NCI-H2196 treated with DMSO at 0.1 percent for 48 hours (cell line): ENCODE results near the gene C9orf85.
"Not testable (repeated sequence)": the region's sequence is repeated elsewhere in the genome, so short reads cannot be mapped to it uniquely, and the experiment has no call there.

Source experiments
- DNase-seq: peaks from one replicate; lab custom pipeline; 2025; ENCODE audit not compliant: unreplicated experiment; lab: John Stamatoyannopoulos, UW

The C9orf85 gene

DNA sequence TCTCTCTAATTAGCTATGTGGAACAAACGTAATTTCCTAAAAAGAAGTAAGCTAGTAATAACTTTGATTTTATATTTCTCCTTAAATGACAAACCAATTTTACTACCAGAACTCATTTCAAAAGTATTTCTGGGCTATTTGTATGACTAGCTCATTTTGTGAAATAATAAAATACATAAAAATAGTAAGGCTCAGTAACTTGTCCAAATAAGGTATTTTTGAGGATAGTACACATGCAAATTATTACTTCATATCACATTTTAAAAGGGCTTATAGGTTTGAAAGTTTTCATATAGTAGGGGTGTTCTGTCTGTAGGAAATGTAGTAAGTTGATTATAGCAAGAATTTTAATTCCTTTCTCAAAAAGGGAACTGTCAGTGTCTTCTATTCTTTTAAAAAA, 26.5 kb downstream of the C9orf85 start:
- DNase-seq: no peak

DNA sequence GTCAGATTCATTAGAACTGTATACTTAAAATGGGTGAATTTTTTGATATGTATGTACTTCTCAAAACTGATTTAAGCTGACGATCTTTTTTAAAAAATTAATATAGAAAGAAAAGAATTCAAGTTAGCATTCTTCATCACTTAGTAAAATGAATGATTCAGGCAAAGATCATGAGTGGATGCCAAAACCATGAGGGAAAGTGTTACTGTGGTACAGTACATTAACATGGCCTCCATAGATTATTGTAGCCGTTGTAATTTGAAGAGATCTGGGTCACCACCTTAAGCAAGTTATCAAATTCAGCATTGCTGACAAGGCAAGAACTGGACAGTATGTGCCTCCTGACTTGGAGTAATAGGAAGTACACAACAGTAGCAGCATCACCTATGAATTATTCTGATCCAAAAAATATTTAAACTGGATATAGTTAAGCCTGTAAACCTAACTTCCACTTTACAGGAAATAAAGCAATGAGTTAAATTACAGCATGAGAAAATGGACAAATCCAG, 29.7 kb downstream of the C9orf85 start:
- DNase-seq: no peak

DNA sequence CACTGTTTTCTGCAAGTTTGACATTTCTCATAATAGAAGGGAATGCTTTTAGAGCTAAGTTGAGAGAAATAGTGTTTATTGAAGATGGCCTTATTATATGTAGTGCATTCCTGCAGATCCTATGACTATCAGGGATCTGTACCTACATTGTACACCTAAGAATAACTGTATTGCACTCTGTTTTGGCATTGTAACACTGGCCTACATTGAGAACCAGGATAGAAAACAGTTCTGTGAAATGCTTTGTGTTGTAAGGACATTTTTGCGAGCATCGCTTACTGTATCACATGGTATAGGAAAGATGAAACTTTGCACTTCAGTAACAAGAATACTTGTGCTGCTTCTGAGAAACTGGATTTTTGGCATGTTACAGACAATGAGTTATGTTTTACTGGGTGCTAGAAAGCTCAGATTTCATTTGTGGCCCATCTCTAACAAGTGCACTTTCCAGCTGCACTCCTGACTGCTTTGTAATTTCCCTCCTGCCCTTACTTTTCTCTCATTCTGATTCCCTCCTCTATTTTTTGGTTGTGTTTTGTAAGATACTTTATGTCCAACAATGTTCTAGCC, 30.6 kb downstream of the C9orf85 start:
- DNase-seq: no peak

DNA sequence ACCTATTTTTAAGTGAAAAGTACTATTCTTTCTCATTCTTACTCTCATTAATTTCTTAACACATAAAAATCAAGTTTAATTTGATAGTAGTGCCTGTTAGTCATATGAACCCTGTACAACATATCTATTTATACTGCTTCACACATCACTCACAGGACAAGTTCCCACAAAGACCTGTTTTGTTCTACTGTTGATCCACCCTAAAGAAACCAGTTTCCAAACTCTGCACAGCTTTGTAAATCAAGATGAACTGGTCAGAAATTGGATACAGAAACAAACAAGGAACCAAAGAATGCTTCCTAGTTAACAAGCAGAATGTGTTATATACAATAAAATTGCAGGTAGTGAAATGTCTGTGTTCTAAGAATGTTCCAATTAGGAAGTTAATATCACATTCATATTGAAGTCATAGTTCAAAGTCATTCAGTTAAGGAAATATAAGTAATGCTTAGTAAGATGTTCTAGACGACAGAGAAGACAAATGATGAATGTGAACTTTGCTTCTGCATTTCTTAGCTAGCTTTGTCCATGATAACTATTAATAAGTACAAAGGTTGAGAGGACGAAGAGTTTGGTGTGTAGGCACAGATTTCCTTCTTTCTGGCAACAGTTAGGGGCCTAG, 33.4 kb downstream of the C9orf85 start:
- no peak for DNase-seq

DNA sequence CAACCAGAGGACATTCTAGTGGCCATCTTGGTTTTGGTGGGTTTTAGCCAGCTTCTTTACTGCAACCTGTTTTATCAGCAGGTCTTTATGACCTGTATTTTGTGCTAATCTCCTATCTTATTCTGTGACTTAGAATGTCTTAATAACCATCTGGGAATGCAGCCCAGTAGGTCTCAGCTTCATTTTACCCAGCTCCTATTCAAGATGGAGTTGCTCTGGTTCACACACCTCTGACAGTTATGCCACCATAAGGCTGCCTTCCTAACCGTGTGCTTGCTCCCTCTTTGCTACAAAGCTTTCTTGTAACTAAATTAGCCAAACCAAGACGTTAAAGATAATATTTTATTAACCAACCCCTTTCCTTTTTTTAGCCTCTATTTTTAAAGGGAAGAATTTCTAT, 43.2 kb downstream of the C9orf85 start:
- not testable (repeated sequence) for DNase-seq

DNA sequence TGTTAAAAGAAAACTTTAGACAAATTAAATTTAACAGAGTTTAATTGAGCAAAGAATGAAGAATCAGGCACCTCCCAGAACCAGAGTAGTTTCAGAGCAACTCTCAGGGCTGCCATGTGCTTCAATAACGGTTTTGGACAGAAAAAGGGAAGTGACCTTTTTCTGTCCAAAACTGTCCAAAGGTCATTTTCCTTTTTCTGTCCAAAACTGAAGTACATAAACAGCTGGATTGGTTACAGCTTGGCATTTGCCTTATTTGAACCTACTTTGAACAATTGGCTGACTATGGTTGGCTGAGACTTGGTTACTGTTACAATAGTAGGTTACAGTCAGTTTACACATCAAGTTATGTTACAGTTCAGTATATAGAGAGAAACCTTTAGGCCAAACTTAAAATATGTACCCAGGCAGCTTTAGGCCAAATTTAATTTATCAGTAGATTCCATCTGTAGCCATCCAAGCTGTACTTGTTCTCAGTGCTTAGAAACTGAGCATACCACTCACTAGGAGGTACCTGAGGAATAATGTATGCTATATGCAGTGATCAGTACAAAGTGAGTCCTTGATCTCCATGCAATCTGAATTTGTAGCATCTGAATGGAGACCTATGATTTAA, 44.0 kb downstream of the C9orf85 start:
- no peak for DNase-seq

DNA sequence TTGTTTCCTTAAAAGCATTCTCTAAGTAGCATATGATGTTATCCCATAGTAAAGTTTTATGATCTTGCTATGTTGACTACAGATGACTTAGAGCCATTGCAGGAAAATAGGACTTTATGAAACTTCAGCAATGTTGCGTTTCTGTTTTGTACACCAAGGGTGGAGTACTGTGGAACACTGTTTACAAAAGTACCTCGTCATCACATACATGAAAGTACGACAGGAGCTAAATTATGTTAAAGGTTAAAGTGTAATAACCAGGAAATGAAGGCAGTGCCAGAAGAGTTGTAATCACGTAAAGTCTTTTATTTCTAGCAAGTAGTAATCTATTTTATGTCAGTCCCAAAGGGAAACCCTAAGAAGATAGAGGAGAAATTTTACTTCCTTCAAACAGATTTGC, 50.9 kb downstream of the C9orf85 start:
- no peak for DNase-seq

DNA sequence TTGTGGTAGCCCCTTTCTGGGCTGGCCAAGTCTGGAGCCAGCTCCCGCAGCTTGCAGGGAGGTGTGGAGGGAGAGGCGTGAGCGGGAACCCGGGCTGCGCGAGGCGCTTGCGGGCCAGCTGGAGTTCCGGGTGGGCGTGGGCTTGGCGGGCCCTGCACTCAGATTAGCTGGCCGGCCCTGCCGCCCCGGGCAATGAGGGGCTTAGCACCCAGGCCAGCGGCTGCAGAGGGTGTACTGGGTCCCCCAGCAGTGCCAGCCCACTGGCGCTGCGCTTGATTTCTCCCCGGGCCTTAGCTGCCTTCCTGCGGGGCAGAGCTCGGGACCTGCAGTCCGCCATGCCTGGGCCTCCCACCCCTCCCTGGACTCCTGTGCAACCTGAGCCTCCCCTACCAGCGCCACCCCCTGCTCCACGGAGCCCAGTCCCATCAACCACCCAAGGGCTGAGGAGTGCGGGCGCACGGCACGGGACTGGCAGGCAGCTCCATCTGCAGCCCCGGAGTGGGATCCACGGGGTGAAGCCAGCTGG, 52.1 kb downstream of the C9orf85 start:
- not testable (repeated sequence) for DNase-seq

DNA sequence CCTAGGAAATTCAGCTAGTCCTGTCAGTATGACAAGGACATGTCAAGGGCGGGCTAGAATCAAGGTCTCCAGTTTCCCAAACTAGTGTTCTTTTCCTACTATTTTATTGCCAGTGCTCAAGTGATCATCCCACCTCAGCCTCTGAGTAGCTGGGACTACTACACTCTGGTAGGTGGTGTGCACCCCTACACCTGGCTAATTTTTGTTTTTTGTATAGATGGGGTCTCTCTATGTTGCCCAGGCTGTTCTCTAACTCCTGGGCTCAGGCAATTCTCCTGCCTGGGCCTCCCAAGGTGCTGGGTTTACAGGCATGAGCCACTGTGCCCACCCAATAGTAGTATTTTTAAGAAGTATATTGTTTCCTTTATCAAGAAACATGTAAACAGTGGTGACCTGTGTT, 54.0 kb downstream of the C9orf85 start:
- no peak for DNase-seq

DNA sequence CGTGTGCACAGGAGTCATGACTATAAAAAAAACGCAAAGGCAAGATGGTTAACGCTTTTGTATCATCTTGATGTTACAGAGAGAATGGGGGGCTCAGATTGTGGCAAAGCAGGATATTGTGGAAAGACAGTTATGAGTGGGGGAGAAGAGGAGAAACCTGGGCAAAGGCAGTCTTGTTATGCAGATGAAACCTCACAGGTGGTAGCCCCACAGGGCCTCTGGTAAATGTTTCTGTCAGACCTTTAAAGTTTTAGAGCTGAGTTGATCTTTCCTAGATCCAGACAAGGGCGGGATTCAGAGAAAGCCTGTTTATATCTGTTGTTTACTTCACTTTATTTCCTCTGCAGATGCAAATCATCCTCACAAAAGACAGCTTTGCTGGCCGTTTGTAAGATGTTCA, 55.2 kb downstream of the C9orf85 start:
- DNase-seq: no peak

DNA sequence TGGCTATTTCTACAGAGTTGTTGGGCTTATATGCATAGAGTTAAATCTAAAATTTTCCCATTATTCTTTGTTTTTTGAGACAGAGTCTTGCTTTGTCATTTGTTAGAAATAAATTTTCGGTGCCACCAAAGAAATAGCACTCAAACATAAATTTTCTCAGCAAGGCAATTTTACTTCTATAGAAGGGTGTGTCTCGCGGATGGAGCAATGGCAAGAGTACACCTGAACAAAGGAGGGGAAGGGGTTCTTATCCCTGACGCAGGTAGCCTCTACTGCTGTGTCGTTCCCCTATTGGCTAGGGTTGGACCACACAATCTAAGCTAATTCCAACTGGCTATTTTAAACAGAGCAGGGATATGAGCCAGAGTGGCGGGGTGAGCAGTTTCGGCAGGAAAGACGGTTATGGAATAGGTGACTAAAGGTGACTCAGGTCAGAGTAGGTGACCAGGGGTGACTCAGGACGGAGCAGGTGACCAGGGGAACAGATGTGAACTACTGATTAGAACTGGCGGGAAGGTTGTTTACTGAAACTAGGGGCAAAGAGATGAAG, 57.2 kb downstream of the C9orf85 start:
- DNase-seq: no peak

DNA sequence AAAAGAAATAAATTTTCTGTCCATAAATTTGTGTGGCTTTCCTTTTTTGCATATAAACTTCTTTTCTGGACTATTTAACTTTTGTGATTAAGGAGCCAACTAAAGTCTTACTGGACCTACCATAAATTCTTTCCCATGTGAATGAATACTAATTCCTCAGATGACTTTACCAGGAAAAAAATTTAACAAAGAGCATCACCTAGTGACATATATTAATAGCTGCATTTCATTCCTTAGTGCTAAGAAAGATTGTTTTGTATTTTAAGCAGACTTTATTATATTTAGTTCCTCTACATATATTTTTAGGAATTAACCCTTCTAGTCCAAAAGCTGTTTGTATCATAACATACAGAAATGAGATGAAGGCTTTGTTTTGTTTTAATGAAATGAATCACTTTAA, 64.4 kb downstream of the C9orf85 start:
- no peak for DNase-seq

DNA sequence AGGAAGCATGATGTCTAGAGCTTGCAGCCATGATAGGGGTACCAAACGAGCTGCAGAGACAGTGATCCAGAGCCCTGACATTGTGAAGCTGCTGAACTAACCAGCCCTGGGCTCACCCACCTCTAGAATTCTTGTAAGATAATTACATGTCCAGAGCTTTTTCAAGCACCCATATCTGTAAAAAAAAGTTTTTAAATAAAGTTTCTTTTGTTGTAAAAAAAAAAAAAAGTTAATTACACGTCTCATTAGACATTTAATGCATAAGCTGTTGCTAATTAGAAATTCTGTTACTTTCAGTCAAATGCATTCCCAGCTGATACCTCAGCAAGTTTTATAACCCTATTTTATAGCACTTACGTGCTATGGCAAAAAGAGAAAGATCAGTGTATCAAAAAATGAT, 65.6 kb downstream of the C9orf85 start:
- DNase-seq: no peak

DNA sequence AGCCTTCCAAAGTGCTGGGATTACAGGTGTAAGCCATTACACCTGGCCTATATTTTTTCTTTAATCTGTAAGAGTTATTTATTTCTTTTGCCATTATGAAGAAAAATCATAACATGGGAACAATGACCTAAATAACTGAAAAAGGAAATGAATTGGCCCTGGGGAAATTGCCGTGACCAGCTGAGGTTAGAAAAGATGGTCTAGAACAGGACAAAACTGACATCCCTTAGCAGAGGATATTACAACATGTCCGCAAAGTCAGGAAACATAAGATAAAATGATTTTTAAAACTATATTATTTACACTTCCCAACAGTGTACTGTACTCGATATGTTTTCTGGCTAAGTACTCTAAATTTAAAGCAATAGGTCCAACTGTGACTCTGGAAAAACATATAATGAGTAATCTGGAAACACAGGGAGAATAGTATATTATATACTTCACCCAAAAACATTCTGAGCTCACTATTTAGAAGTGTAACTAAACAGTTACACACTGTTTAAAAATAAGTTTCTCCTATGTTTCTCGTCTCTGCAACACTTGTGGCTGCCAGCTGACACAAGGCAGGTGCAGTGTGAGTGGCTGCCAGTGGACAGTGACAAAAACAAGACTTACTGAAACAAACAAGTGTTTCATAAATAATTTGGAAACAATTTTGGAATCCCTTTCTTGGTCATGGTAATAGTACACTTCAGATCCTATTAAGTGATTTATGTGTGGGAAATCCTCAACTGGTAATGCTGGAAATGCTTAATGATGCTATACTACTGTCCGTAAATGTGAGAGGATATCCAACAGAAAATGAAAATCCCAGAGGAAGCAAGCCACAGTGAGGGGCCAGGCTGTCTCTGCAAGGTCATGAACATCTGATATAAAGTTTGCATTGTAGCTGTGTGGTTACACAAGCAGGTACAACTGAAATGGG, 69.1 kb downstream of the C9orf85 start:
- DNase-seq: no peak

DNA sequence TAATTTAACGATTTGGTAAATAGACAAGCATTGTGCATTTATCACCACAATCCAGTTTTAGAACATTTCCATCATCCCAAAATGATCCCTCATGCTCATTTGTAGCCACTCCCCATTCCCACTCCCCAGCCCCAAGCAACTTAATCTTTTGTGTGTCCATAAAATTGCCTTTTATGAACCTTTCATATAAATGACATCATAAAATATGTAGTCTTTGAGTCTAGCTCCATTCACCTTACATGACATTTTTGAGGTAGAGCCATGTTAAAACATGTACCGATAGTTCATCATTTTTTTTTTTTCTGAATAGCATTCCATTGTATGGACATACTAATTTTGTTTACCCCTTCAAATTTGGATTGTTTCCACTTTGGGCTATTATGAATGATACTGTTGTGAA, 70.5 kb downstream of the C9orf85 start:
- no peak for DNase-seq

DNA sequence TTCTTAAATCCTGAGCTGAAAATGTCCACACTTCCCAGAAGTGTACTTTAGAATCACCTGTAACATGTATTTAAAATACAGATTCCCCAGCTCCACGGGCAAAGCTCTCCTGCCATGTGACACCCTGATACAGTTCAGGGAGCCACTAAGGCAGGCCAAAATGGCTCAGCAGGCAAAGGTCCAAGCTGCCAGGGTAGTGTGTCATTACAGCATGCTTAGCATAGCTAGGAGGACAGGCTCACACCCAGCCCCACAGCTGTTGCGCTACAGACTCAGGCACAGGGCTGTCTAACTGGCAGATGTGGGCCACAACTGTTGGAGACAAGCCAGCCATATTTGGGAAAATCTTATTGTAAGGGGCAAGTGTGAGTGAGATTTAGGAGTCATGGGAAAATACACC, 73.0 kb downstream of the C9orf85 start:
- no peak for DNase-seq

DNA sequence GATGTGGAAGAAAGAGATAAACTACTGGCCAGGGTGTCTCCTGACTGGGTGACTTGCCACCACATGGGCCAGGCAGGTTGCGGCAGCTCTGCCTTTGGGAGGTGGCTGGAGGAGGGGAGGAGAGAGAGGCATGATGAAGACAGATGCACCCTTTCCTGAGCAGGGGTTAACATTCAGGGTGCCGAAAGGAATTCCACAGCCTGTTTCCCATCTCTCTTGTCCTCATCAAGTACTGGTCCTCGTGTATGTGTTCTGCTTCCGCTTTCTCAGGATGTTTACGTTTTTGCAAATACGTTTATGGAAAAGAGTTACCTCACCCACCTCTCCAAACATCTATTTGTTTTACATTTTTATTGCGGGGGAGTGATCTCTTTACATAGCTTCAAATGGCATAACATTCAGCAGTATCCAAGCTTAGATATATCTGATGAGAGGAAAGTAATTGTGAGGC, 73.4 kb downstream of the C9orf85 start:
- DNase-seq: no peak

DNA sequence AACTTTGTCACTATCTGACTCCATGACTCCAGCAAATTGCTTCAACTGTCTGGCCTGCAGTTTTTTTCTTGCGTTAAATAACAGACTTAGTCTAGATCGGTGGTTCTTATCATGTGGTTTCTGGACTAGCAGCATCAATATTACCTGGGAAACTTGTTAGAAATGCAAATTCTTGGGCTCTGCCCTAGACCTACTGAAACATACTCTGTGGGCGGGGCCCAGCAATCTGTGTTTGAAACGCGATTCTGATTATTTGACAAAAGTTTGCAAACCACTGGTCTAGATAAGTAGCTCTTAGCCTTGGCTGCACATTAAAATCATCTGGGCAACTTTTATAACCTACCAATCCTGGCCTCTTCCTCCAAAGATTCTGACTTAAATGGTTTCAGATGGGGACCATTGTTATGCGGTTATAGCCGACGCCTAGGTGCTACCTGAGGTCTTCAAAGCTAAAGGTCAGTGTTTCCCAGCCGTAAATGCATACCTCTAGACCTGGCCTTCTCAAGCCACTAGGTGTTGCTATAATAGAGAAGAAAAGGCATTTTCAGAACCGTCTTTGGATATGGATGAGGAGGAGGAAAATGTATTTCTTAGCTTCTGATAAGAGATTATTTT, 74.0 kb downstream of the C9orf85 start:
- no peak for DNase-seq

DNA sequence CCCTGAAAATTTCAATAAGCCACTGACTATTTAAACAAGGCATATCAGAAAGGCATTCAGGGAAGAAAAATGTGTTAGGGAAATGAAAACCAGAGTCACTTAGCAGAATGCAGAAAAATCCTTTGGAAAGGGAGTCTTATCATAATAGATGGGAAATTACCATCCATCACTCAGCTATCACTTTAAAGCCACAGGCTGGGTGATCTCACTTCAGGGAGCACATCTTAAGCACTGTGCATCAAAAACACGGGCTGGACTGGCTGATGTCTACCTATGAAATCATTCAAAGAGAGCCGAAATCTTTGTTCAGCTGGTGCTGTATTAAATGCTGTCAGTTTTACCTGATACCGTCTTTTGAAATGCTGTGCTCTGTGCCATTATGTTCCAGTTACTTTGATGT, 75.5 kb downstream of the C9orf85 start:
- DNase-seq: no peak
